Cardiac fibroblast (primary cell): ENCODE measurements around the gene CENPM.

Experiments
- DNase-seq, 2 donors: peaks; one replicate each; pipeline versions ENCODE4 v3.0.0 to v3.0.0-alpha.2; 2010; ENCODE audit warnings: low read depth in 2 of 2
- H3K4me3 ChIP-seq, 2 donors: replicated peaks in 1 of 2; 1 replicate in 1 of 2; 2 replicates in 1 of 2; pipeline ENCODE4 v1.5.1; 2011; ENCODE audit warnings: low read depth in 2 of 2, low read length in 2 of 2, mild to moderate bottlenecking in 2 of 2, moderate library complexity in 1 of 2
- CTCF ChIP-seq: IDR thresholded peaks from one replicate; pipeline ENCODE4 v1.5.1; 2011; ENCODE audit warnings: low read depth, mild to moderate bottlenecking, low read length, inconsistent platforms

Gene CENPM

GRCh38 chr22:41909310-41910049 is 37.5 kb downstream of the CENPM start:
- H3K4me3 ChIP-seq = no peak overlapping the region
- DNase-seq = no peak
- TF ChIP-seq CTCF = no peak

GRCh38 chr22:41908411-41909309 is 38.3 kb downstream of the CENPM start:
- TF ChIP-seq CTCF = no peak
- no peak for DNase-seq
- H3K4me3 ChIP-seq = no peak overlapping the region

- no peak for DNase-seq
Observed at GRCh38 chr22:41907436-41908401, 39.2 kb downstream of the CENPM start.

GRCh38 chr22:41906822-41907221 is 40.1 kb downstream of the CENPM start:
- H3K4me3 ChIP-seq = no peak overlapping the region
- no peak for DNase-seq
- no peak for TF ChIP-seq CTCF

More at GRCh38 chr22:41907436-41908401, 39.2 kb downstream of the CENPM start:
- TF ChIP-seq CTCF = no peak
- no peak overlapping the region for H3K4me3 ChIP-seq

- no peak for DNase-seq
- no peak for TF ChIP-seq CTCF
- no peak overlapping the region for H3K4me3 ChIP-seq
Observed at GRCh38 chr22:41905411-41906202, 41.3 kb downstream of the CENPM start.
